Ascending aorta (tissue), 2 donors: Measurements from ENCODE around the gene OXER1. TPM values are rescaled to one million over a fixed set of nuclear protein-coding genes. Genes with fewer than 3 reads are reported as not detected.

Experiments
- DNase-seq, 2 donors: peaks; one replicate each; pipeline ENCODE4 v3.0.0-alpha.2; 2019; ENCODE audit warnings: low spot score in 2 of 2
- H3K27ac ChIP-seq, 2 donors: fragments of 200-600 bp; sonication (generic); one replicate each; pipeline ENCODE4 v1.5.1; 2016 to 2017; ENCODE audit warnings: mild to moderate bottlenecking in 1 of 2
- H3K27me3 ChIP-seq: fragments of 200-600 bp; sonication (generic); one replicate; pipeline ENCODE4 v1.5.1; 2017
- H3K36me3 ChIP-seq, 2 donors: fragments of 200-600 bp; sonication (generic); one replicate each; pipeline ENCODE4 v1.5.1; 2016
- H3K4me1 ChIP-seq, 2 donors: fragments of 200-600 bp; sonication (generic); one replicate each; pipeline ENCODE4 v1.5.1; 2016 to 2017; ENCODE audit warnings: mild to moderate bottlenecking in 1 of 2
- H3K4me3 ChIP-seq, 2 donors: fragments of 200-600 bp; sonication (generic); one replicate each; pipeline ENCODE4 v1.5.1; 2016 to 2017; ENCODE audit warnings: mild to moderate bottlenecking in 1 of 2
- H3K9me3 ChIP-seq, 2 donors: fragments of 200-600 bp; sonication (generic); one replicate each; pipeline ENCODE4 v1.5.1; 2016
- intact Hi-C: fragments of 100-400 bp; cut with DNase I; formaldehyde crosslinking; loops from one replicate; pipeline ENCODE4 v1.15.1; 2023
- total RNA-seq: library from RNA; depleted of rRNA; stranded (reverse); fragments of >200 nt; gene quantifications from one replicate; pipeline ENCODE4 v1.1.0, GENCODE V29; 2016
- TF ChIP-seq, protein P1 (sequence below), 3 experiments: fragments of 200-600 bp in 2 of 3; fragments of 450-650 bp in 1 of 3; sonication (generic) in 2 of 3; IDR thresholded peaks; one replicate each; pipeline ENCODE4 v1.5.1; 2016 to 2019; ENCODE audit warnings: antibody characterized with exemption in 3 of 3, mild to moderate bottlenecking in 1 of 3, moderate library complexity in 1 of 3

OXER1 gene
- total RNA-seq, 1 donor from 2014 or later, result 0.32 TPM

DNA sequence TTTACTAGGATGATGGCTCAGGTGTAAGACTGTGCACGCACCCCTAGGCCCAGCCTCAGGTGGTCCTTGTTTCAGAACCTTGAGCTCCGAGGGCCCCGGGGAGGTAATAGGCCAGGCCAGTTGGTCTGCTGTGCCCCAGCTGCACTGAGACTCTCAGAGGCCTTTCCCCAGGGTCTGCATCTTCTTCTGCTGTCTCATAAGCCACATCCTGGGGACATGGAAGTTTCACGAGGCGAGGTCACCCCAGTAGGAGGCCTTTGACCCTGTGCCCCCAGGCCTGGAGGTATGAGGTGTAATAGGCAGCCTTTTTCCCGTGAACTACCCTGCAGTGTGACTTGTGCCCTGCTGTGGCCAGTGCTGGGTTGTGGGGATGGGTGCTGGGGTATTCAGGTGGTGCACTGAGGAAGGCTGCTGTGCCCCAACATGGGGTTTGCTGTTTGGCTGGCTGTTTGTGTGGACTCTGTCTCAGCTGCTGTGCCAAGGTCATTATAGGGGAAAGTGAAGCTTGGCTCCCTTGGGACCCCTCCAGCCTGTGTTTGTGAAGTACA lies 6.9 kb downstream of the OXER1 start:
- DNase-seq, result no peak
- intact Hi-C loops, result no loop called here
- H3K9me3 ChIP-seq, result no peaks in the 10 kb centered on the region
- peaks cover 0 to 18% of the 10 kb centered on the region in 2 donors for H3K4me1 ChIP-seq
- no peak overlapping the region for H3K27ac ChIP-seq
- TF ChIP-seq, protein P1, sequence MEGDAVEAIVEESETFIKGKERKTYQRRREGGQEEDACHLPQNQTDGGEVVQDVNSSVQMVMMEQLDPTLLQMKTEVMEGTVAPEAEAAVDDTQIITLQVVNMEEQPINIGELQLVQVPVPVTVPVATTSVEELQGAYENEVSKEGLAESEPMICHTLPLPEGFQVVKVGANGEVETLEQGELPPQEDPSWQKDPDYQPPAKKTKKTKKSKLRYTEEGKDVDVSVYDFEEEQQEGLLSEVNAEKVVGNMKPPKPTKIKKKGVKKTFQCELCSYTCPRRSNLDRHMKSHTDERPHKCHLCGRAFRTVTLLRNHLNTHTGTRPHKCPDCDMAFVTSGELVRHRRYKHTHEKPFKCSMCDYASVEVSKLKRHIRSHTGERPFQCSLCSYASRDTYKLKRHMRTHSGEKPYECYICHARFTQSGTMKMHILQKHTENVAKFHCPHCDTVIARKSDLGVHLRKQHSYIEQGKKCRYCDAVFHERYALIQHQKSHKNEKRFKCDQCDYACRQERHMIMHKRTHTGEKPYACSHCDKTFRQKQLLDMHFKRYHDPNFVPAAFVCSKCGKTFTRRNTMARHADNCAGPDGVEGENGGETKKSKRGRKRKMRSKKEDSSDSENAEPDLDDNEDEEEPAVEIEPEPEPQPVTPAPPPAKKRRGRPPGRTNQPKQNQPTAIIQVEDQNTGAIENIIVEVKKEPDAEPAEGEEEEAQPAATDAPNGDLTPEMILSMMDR (IDR thresholded peaks at IDR 0.05), result no peak
- H3K27me3 ChIP-seq, result no peaks in the 10 kb centered on the region
- H3K36me3 ChIP-seq, result no peaks in the 10 kb centered on the region
- no peak overlapping the region for H3K4me3 ChIP-seq

DNA sequence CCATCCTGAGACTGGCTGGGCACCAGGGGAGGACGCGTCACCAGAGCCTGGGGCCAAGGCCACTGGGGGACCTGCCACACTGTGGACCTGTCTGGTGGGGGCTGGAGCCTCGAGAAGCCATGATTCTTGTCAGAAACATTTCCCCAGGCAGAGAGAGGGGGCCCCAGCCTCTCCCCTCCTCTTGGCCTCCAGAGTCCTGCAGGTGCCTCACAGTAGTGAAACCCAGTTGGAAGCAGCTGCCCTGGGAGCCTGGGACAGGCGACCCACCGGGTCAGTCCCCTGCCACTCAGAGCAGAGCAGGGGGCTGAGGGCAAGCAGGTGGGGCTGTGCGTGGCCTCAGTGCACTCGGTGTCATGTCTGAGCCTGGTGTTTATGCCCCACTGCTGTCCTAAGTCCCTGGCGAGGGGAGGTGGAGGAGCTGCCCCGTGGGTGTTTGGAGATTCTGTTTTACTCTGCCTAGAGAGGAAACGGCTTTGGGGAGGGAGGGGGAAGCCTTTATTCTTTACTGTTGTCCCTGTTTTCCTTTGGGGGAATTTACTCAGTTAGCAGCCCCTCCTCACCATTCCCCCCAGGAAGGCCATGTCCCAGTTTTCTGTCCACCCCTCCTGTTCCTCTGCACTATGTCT lies 7.7 kb downstream of the OXER1 start:
- H3K4me3 ChIP-seq, result no peak overlapping the region

DNA sequence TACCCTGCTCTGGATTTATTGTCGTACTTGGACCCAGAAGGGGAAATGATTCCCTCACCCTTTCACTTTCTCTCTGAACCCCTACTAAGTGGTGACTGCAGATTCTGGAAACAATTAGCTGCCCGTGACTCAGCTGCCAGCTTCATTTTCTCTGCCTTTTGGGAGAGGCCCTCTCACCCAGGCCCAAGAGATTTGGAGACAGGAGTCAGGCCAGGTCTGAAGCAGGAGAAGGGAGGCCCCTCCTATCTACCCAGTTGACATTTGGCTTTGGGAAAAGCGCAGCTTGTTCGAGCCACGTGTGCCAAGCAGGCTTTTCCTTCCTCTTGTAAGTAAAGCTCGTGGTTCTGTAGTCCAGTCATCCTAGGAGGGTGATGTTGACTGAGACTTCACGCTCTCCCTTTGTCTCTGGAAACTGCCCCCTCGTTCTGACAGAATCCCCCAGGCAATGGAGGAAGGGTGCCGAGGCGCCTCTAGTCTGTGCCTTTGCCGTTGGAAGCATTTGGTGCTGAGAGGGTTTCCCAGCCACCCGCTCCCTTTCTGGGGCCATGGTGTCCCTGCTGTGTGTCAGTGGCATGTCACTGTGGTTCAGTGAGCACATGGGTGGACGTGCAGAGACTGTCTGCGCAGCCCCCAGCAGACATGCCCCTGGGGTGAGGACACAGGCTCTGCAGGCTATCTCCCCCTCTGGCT lies 8.6 kb downstream of the OXER1 start:
- intact Hi-C loops, result no loop called here
- peak overlapping the region; percentile 18 to 19 for H3K27ac ChIP-seq
- H3K4me3 ChIP-seq, result no peak overlapping the region
- no peak for DNase-seq
- H3K4me1 ChIP-seq, result peaks cover 0 to 18% of the 10 kb centered on the region in 2 donors
- H3K27me3 ChIP-seq, result no peaks in the 10 kb centered on the region
- no peaks in the 10 kb centered on the region for H3K9me3 ChIP-seq
- no peaks in the 10 kb centered on the region for H3K36me3 ChIP-seq
- TF ChIP-seq, protein P1 (IDR thresholded peaks at IDR 0.05), result no peak

More for the DNA sequence above, 7.7 kb downstream of the OXER1 start:
- Histone ChIP-seq H3K4me1 (peaks cover 0 to 18% of the 10 kb centered on the region in 2 donors), H3K27me3 (no peaks in the 10 kb centered on the region), H3K27ac (no peak overlapping the region), H3K9me3 (no peaks in the 10 kb centered on the region), H3K36me3 (no peaks in the 10 kb centered on the region)
- intact Hi-C loops, result no loop called here
- TF ChIP-seq, protein P1 (IDR thresholded peaks at IDR 0.05), result no peak
- DNase-seq, result no peak

DNA sequence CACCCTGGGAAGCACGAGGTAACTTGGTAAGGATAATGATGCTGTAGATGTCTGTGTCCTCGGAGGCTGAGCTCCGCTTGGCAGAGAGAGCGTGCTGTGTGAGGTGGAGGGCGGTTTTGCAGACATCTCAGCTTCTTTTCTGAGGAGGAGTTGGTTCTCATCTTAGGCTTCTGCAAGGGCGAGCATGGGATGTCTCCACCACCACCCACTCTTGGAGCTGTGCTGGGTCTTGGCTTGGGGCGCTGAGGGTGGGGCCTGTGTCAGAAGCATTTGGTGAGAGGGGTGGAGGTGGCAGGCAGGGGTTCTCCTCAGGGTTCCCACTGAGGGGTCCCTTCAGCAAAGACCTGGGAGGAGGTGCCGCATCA lies 9.2 kb downstream of the OXER1 start:
- peak overlapping the region; percentile 18 to 19 for H3K27ac ChIP-seq
- H3K4me1 ChIP-seq, result peaks cover 0 to 18% of the 10 kb centered on the region in 2 donors
- H3K36me3 ChIP-seq, result no peaks in the 10 kb centered on the region
- no peak overlapping the region for H3K4me3 ChIP-seq
- H3K27me3 ChIP-seq, result no peaks in the 10 kb centered on the region
- TF ChIP-seq, protein P1 (IDR thresholded peaks at IDR 0.05), result no peak
- intact Hi-C loops, result no loop called here
- no peak for DNase-seq
- no peaks in the 10 kb centered on the region for H3K9me3 ChIP-seq

DNA sequence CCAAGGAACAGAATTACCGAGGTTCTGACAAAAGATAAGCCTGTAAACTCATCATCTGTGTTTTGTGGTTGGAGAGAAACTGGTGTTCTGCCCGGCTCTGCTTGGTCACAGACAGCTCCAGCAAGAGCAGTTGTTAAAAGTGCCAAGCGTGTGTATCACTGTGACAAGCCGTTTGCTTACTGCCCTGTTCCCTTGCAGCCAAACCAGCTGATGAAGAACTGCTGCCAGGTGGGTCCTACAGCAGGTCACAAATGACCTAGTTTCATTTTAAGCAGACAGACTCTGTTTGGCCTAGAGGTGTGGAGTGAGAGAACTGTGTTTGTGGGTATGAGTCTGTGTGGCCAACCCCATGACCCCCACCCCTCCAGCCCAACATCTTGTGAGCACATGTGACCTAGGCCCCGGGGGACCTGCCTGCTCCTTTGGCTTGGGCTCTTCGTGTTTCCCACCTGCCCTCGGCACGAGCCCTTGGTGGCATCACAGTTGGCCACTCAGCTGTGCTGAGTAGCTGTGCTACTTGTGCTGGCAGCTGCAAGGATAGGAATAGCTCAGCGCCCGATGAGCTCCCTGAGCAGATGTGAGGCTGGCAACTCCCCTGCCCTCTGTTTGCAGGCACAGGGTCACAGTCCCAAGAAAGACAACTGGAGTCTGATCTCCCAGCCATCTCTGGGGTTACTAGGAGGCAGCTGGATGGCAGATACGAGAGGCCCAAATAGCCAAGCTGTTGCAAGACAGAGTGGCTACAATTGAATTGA lies 9.7 kb downstream of the OXER1 start:
- H3K9me3 ChIP-seq, result no peaks in the 10 kb centered on the region
- H3K27me3 ChIP-seq, result no peaks in the 10 kb centered on the region
- H3K4me1 ChIP-seq, result peaks cover 0 to 18% of the 10 kb centered on the region in 2 donors
- DNase-seq, result no peak
- TF ChIP-seq, protein P1 (IDR thresholded peaks at IDR 0.05), result no peak
- no peak overlapping the region for H3K4me3 ChIP-seq
- no peaks in the 10 kb centered on the region for H3K36me3 ChIP-seq
- H3K27ac ChIP-seq, result peak overlapping the region; percentile 18 to 19
- intact Hi-C loops, result no loop called here
